A673 (cell line): ENCODE measurements around the gene CCDC102B.

Source experiments
- CTCF ChIP-seq: fragments of 300-800, 200-600 bp; sonication (generic); conservative IDR thresholded peaks from 2 replicates; pipeline ENCODE4 v1.5.1; 2017; ENCODE audit warnings: low read depth, mild to moderate bottlenecking, antibody characterized with exemption, low read length, moderate library complexity, mixed read lengths
- EZH2 ChIP-seq: fragments of 200-600 bp; sonication (generic); IDR thresholded peaks from 2 replicates; pipeline ENCODE4 v1.6.1; 2017; ENCODE audit warnings: borderline replicate concordance, low read depth, mild to moderate bottlenecking, mixed read lengths, antibody characterized with exemption, low read length; ENCODE audit not compliant: poor library complexity, severe bottlenecking

GRCh38 chr18:68992719-68993482 is 195.0 kb downstream of the CCDC102B start:
- TF ChIP-seq EZH2 (no peak), CTCF (no peak)
